ENCODE results near the gene VAPB.

VAPB gene

GRCh38 chr20:58485393-58485792 lies 96.4 kb downstream of the VAPB start:
- Histone ChIP-seq H3K9me3 (ENCODE audit: low read depth, low read length) (0 out of 2 replicates have a peak, but pooled peaks cover 8% of the 10 kb centered on the region), H3K27ac (peak overlapping the region; percentile 14; the same call in 1 of the 2 replicates), H3K36me3 (ENCODE audit: insufficient read depth, low read length) (no peaks in the 10 kb centered on the region), H3K4me3 (no peak overlapping the region), H3K9ac (ENCODE audit: insufficient read length) (no peak overlapping the region)
- TF ChIP-seq EZH2 (IDR thresholded peaks at IDR 0.05) = no peak
- TF ChIP-seq POLR2AphosphoS5 (IDR thresholded peaks at IDR 0.05; ENCODE audit: borderline replicate concordance, low read depth, low read length) = no peak
- peak; percentile 47 for TF ChIP-seq FOXP2 (optimal IDR thresholded peaks at IDR 0.05; ENCODE audit: control extremely low read depth, extremely low read length, insufficient read depth)
- DNase-seq (ENCODE audit: low read depth, low spot score) = peak; percentile 56

GRCh38 chr20:58486207-58486606 lies 97.2 kb downstream of the VAPB start:
- TF ChIP-seq FOXP2 (optimal IDR thresholded peaks at IDR 0.05; ENCODE audit: control extremely low read depth, extremely low read length, insufficient read depth) (no peak), POLR2AphosphoS5 (IDR thresholded peaks at IDR 0.05; ENCODE audit: borderline replicate concordance, low read depth, low read length) (no peak), EZH2 (IDR thresholded peaks at IDR 0.05) (no peak)
- Histone ChIP-seq H3K36me3 (ENCODE audit: insufficient read depth, low read length) (no peaks in the 10 kb centered on the region), H3K9me3 (ENCODE audit: low read depth, low read length) (peaks cover 8% of the 10 kb centered on the region; the same call in 1 of the 2 replicates), H3K9ac (ENCODE audit: insufficient read length) (no peak overlapping the region), H3K4me3 (no peak overlapping the region), H3K27ac (no peak overlapping the region)
- no peak for DNase-seq (ENCODE audit: low read depth, low spot score)

GRCh38 chr20:58492074-58492718 lies 103.2 kb downstream of the VAPB start:
- no peak overlapping the region for H3K9ac ChIP-seq (ENCODE audit: insufficient read length)
- DNase-seq (ENCODE audit: low read depth, low spot score) = no peak
- H3K9me3 ChIP-seq (ENCODE audit: low read depth, low read length) = no peaks in the 10 kb centered on the region; the same call in 1 of the 2 replicates
- H3K27ac ChIP-seq = no peak overlapping the region
- H3K4me3 ChIP-seq = no peak overlapping the region
- H3K36me3 ChIP-seq (ENCODE audit: insufficient read depth, low read length) = no peaks in the 10 kb centered on the region
- TF ChIP-seq POLR2AphosphoS5 (IDR thresholded peaks at IDR 0.05; ENCODE audit: borderline replicate concordance, low read depth, low read length) (no peak), FOXP2 (optimal IDR thresholded peaks at IDR 0.05; ENCODE audit: control extremely low read depth, extremely low read length, insufficient read depth) (no peak), EZH2 (IDR thresholded peaks at IDR 0.05) (no peak)

- no peaks in the 10 kb centered on the region for H3K36me3 ChIP-seq (ENCODE audit: insufficient read depth, low read length)
- H3K9ac ChIP-seq (ENCODE audit: insufficient read length) = no peak overlapping the region
- no peak overlapping the region for H3K4me3 ChIP-seq
- no peak for DNase-seq (ENCODE audit: low read depth, low spot score)
- no peak overlapping the region for H3K27ac ChIP-seq
- H3K9me3 ChIP-seq (ENCODE audit: low read depth, low read length) = no peaks in the 10 kb centered on the region; the same call in 1 of the 2 replicates
- TF ChIP-seq EZH2 (IDR thresholded peaks at IDR 0.05) (no peak), POLR2AphosphoS5 (IDR thresholded peaks at IDR 0.05; ENCODE audit: borderline replicate concordance, low read depth, low read length) (no peak), FOXP2 (optimal IDR thresholded peaks at IDR 0.05; ENCODE audit: control extremely low read depth, extremely low read length, insufficient read depth) (no peak)
These were observed 103.9 kb downstream of the VAPB start for GRCh38 chr20:58492795-58493524.

GRCh38 chr20:58494923-58495622 lies 106.0 kb downstream of the VAPB start:
- Histone ChIP-seq H3K4me3 (no peak overlapping the region), H3K36me3 (ENCODE audit: insufficient read depth, low read length) (no peaks in the 10 kb centered on the region), H3K9me3 (ENCODE audit: low read depth, low read length) (no peaks in the 10 kb centered on the region; the same call in 1 of the 2 replicates), H3K9ac (ENCODE audit: insufficient read length) (no peak overlapping the region), H3K27ac (no peak overlapping the region)
- DNase-seq (ENCODE audit: low read depth, low spot score) = no peak
- TF ChIP-seq EZH2 (IDR thresholded peaks at IDR 0.05) (no peak), POLR2AphosphoS5 (IDR thresholded peaks at IDR 0.05; ENCODE audit: borderline replicate concordance, low read depth, low read length) (no peak), FOXP2 (optimal IDR thresholded peaks at IDR 0.05; ENCODE audit: control extremely low read depth, extremely low read length, insufficient read depth) (no peak)

GRCh38 chr20:58495623-58496428 lies 106.8 kb downstream of the VAPB start:
- H3K27ac ChIP-seq = no peak overlapping the region
- H3K9me3 ChIP-seq (ENCODE audit: low read depth, low read length) = no peaks in the 10 kb centered on the region; the same call in 1 of the 2 replicates
- H3K9ac ChIP-seq (ENCODE audit: insufficient read length) = no peak overlapping the region
- DNase-seq (ENCODE audit: low read depth, low spot score) = no peak
- no peaks in the 10 kb centered on the region for H3K36me3 ChIP-seq (ENCODE audit: insufficient read depth, low read length)
- H3K4me3 ChIP-seq = no peak overlapping the region
- TF ChIP-seq EZH2 (IDR thresholded peaks at IDR 0.05) = no peak
- TF ChIP-seq POLR2AphosphoS5 (IDR thresholded peaks at IDR 0.05; ENCODE audit: borderline replicate concordance, low read depth, low read length) = no peak
- TF ChIP-seq FOXP2 (optimal IDR thresholded peaks at IDR 0.05; ENCODE audit: control extremely low read depth, extremely low read length, insufficient read depth) = no peak

GRCh38 chr20:58496429-58496769 lies 107.4 kb downstream of the VAPB start:
- Histone ChIP-seq H3K36me3 (ENCODE audit: insufficient read depth, low read length) (no peaks in the 10 kb centered on the region), H3K9ac (ENCODE audit: insufficient read length) (no peak overlapping the region), H3K9me3 (ENCODE audit: low read depth, low read length) (no peaks in the 10 kb centered on the region), H3K27ac (no peak overlapping the region), H3K4me3 (no peak overlapping the region)
- no peak for DNase-seq (ENCODE audit: low read depth, low spot score)
- TF ChIP-seq POLR2AphosphoS5 (IDR thresholded peaks at IDR 0.05; ENCODE audit: borderline replicate concordance, low read depth, low read length) (no peak), EZH2 (IDR thresholded peaks at IDR 0.05) (no peak), FOXP2 (optimal IDR thresholded peaks at IDR 0.05; ENCODE audit: control extremely low read depth, extremely low read length, insufficient read depth) (no peak)

Data from SK-N-MC (cell line).